Measurements from ENCODE around the gene CEP250.

- TF ChIP-seq CTCF (IDR thresholded peaks at IDR 0.05 in 4 of 5, conservative IDR thresholded peaks at IDR 0.05 in 1 of 5) (no peak), POLR2A (IDR thresholded peaks at IDR 0.05) (no peak)
These were observed 11.2 kb upstream of the CEP250 start for GRCh38 chr20:35444226-35444625.
